Fibroblast of villous mesenchyme (primary cell): Measurements from ENCODE around the gene ACCS. TPM values are rescaled to one million over a fixed set of nuclear protein-coding genes. Genes with fewer than 3 reads are reported as not detected.

ENCODE experiments used
- DNase-seq: peaks from one replicate; pipeline ENCODE4 v3.0.0-alpha.2; 2010; ENCODE audit warnings: low read depth
- H3K4me3 ChIP-seq: 2 replicates; pipeline ENCODE4 v1.5.1; 2011; ENCODE audit warnings: low read depth, mild to moderate bottlenecking, low read length
- CTCF ChIP-seq: IDR thresholded peaks from 2 replicates; pipeline ENCODE4 v1.5.1; 2012; ENCODE audit warnings: low read depth, mild to moderate bottlenecking, low read length; ENCODE audit not compliant: insufficient read depth
- total RNA-seq: library from RNA; depleted of rRNA; stranded (reverse); fragments of >200 nt; gene quantifications from 2 replicates; pipeline ENCODE4 v1.2.3, GENCODE V29; 2012

ACCS gene
- total RNA-seq, 1 donor = 18.6 TPM

- DNase-seq = no peak
- H3K4me3 ChIP-seq = no peak overlapping the region
- TF ChIP-seq CTCF = no peak
Measured at GRCh38 chr11:44083906-44084305, 17.8 kb downstream of the ACCS start.

- TF ChIP-seq CTCF = no peak
- DNase-seq = no peak
- H3K4me3 ChIP-seq = no peak overlapping the region
Measured at GRCh38 chr11:44085330-44085729, 19.3 kb downstream of the ACCS start.

- DNase-seq = no peak
Measured at GRCh38 chr11:44088377-44088776, 22.3 kb downstream of the ACCS start.

GRCh38 chr11:44088871-44089270 lies 22.8 kb downstream of the ACCS start:
- no peak overlapping the region for H3K4me3 ChIP-seq
- no peak for TF ChIP-seq CTCF
- no peak for DNase-seq

More at GRCh38 chr11:44088377-44088776, 22.3 kb downstream of the ACCS start:
- TF ChIP-seq CTCF = no peak
- H3K4me3 ChIP-seq = no peak overlapping the region

- TF ChIP-seq CTCF = no peak
- no peak for DNase-seq
- no peak overlapping the region for H3K4me3 ChIP-seq
Measured at GRCh38 chr11:44090539-44090938, 24.5 kb downstream of the ACCS start.

GRCh38 chr11:44094260-44094868 lies 28.3 kb downstream of the ACCS start:
- no peak overlapping the region for H3K4me3 ChIP-seq
- TF ChIP-seq CTCF = peak; percentile 80
- peak; percentile 83 for DNase-seq

DNA sequence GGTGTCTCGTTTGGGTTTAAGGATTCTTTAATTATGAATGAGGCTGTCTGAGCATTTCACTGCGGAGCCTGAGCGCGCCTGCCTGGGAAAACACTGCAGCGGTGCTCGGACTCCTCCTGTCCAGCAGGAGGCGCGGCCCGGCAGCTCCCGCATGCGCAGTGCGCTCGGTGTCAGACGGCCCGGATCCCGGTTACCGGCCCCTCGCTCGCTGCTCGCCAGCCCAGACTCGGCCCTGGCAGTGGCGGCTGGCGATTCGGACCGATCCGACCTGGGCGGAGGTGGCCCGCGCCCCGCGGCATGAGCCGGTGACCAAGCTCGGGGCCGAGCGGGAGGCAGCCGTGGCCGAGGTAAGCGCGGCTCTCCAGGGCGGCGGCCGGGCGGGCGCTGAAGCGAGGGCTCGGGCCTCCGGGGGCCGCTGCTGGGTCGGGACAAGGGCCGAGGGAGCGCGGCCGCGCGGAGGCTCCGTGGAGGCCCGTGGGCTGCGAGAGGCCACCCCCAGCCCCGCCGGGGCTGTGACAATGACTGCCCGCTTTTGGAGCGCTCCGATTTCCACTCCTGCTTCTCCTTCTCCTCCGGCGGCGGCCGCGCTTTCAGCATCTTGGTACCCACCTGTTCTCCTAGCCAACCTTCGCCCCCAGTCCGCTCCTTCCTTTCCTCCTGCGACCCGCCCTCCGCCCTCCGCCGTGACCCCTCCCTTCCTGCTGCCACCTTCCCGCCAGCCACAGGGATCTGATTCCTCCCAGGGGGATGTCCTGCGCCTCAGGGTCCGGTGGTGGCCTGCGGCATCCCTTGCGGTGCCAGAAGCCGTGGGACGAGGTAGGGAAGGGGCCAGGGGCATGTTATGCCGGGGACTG lies 29.7 kb downstream of the ACCS start, which contains the start of gene EXT2:
Gene EXT2 (plus strand): TSS at position 173 of the 854 bp plus-strand sequence. CDS start 12,035 bp downstream, outside the sequence.
- peak; percentile 82 for DNase-seq
- H3K4me3 ChIP-seq = peak within 1 kb of the TSS; percentile 83

More for the DNA sequence above, 29.7 kb downstream of the ACCS start, which contains the start of gene EXT2:
- TF ChIP-seq CTCF = peak; percentile 90
